ENCODE data around the gene HSD3B7. TPM values are rescaled to one million over a fixed set of nuclear protein-coding genes. Genes with fewer than 3 reads are reported as not detected.
A peak's percentile ranks its signal among the peaks of the same experiment; 100 is the strongest.

The HSD3B7 gene
- total and polyA plus RNA-seq, 2 donors (not counting 1 experiment from before 2014, with no cell fraction given) = 0.89 to 1.2 TPM

GRCh38 chr16:30949650-30950515 is 35.1 kb upstream of the HSD3B7 start:
- Histone ChIP-seq H3K27ac (ENCODE audit: low read length in 2 of 2) (peak overlapping the region; percentile 50 to 78), H4K20me1 (ENCODE audit: control insufficient read depth, insufficient read depth, low read length, poor library complexity, severe bottlenecking) (peaks cover 38% of the 10 kb centered on the region), H3K4me3 (ENCODE audit: control extremely low read depth in 1 of 5, extremely low read depth in 1 of 5, insufficient read depth in 1 of 5, low read depth in 2 of 5, low read length in 4 of 5) (peak overlapping the region; percentile 56 to 93 (median 77)), H3K4me2 (replicated peaks; ENCODE audit: low read depth, low read length, poor library complexity, severe bottlenecking) (peak overlapping the region; percentile 94), H3K79me2 (ENCODE audit: control insufficient read depth, insufficient read depth, low read length) (peaks cover 32% of the 10 kb centered on the region), H3K4me1 (ENCODE audit: control insufficient read depth in 2 of 2, insufficient read depth in 2 of 2, low read length in 2 of 2) (peaks cover 14 to 36% of the 10 kb centered on the region in 2 donors), H3K36me3 (replicated peaks in 1 of 2; ENCODE audit: control extremely low read depth in 1 of 2, control insufficient read depth in 1 of 2, extremely low read depth in 1 of 2, insufficient read depth in 2 of 2, low read length in 1 of 2) (peaks cover 0 to 6% of the 10 kb centered on the region in 2 experiments), H3K9me3 (ENCODE audit: control extremely low read depth in 1 of 3, control insufficient read depth in 2 of 3, insufficient read depth in 1 of 3, low read length in 2 of 3) (peaks cover 0 to 4% (median 0%) of the 10 kb centered on the region in 3 donors), H2AFZ (ENCODE audit: insufficient read depth, low read depth, low read length, poor library complexity, severe bottlenecking) (peak overlapping the region; percentile 84), H3K9ac (ENCODE audit: low read length) (peak overlapping the region; percentile 81), H3K27me3 (replicated peaks in 1 of 4; ENCODE audit: control extremely low read depth in 1 of 4, control insufficient read depth in 3 of 4, insufficient read depth in 4 of 4, low read length in 3 of 4) (no peaks in the 10 kb centered on the region)
- Mint-ChIP-seq H3K4me3 (peak overlapping the region; percentile 95), H3K9me3 (ENCODE audit: insufficient read depth) (no peaks in the 10 kb centered on the region), H3K27ac (peak overlapping the region; percentile 92), H3K27me3 (no peaks in the 10 kb centered on the region), H3K4me1 (peaks cover 27% of the 10 kb centered on the region)
- ChIA-PET CTCF (interaction anchor here (0.5 to 1.4 kb wide), 7 partner anchors 8 to 469 kb away, joined by 3 to 6 read pairs (median 3); no protein-coding TSS in a partner anchor), POLR2A (interaction anchor here (0.6 to 1.0 kb wide), 4 partner anchors 14 to 919 kb away, joined by 3 to 10 read pairs (median 4); partner anchors contain the start of gene PRR14)
- ATAC-seq (ENCODE audit: low read depth) = peak; percentile 21
- intact Hi-C loops (cut with micrococcal nuclease) = loop anchor here (1.0 to 5.0 kb wide), 4 partner anchors 7 to 919 kb away; partner anchors contain the start of genes CFAP119, FBXL19, RNF40 and SETD1A
- DNase-seq = peak; percentile 62
- 1% methylated on average over 21 of the region's 21 CpGs for WGBS (ENCODE audit: insufficient coverage)
- TF ChIP-seq CTCF (IDR thresholded peaks at IDR 0.05) (peak; percentile 19), EZH2 (IDR thresholded peaks at IDR 0.05; ENCODE audit: borderline replicate concordance, insufficient read depth, low read depth, low read length, poor library complexity, severe bottlenecking) (no peak)
